Activated B cell treated with CpG ODN at 0.5 μM for 24 hours (primary cell): ENCODE data around the gene CYSLTR2. TPM values are rescaled to one million over a fixed set of nuclear protein-coding genes. Genes with fewer than 3 reads are reported as not detected.

Source experiments
- ATAC-seq: fragments of 200-7000 bp; cut with Tn5 transposase; one replicate; pipeline ENCODE4 v1.10.0; 2021; ENCODE audit warnings: low read depth, mild to moderate bottlenecking, moderate library complexity
- CTCF ChIA-PET: fragments of 350-600 bp; sonication (Branson Sonifier 250); formaldehyde crosslinking; loops from one replicate; lab custom pipeline; 2021; ENCODE audit warnings: antibody characterized with exemption; lab: Charles Lee
- POLR2A ChIA-PET: fragments of 350-600 bp; sonication (Branson Sonifier 250); formaldehyde crosslinking; loops from one replicate; lab custom pipeline; 2021; ENCODE audit warnings: antibody characterized with exemption; lab: Charles Lee
- DNase-seq: peaks from one replicate; pipeline ENCODE4 v3.0.0; 2022
- H3K27ac Mint-ChIP-seq: one replicate; pipeline ENCODE4 v1.8.0; 2020; ENCODE audit warnings: mixed read lengths
- H3K27me3 Mint-ChIP-seq: one replicate; pipeline ENCODE4 v1.8.0; 2021; ENCODE audit warnings: mixed read lengths
- H3K36me3 Mint-ChIP-seq: one replicate; pipeline ENCODE4 v1.8.0; 2021; ENCODE audit warnings: low read depth, mixed read lengths
- H3K4me1 Mint-ChIP-seq: one replicate; pipeline ENCODE4 v1.8.0; 2021; ENCODE audit warnings: mixed read lengths
- H3K4me3 Mint-ChIP-seq: one replicate; pipeline ENCODE4 v1.8.0; 2020; ENCODE audit warnings: mild to moderate bottlenecking, mixed read lengths
- H3K9me3 Mint-ChIP-seq: one replicate; pipeline ENCODE4 v1.8.0; 2020; ENCODE audit warnings: mixed read lengths
- CTCF ChIP-seq: fragments of 200-600 bp; IDR thresholded peaks from one replicate; pipeline ENCODE4 v1.8.0; 2022; ENCODE audit warnings: antibody characterized with exemption, mild to moderate bottlenecking
- intact Hi-C: fragments of 100-400 bp; cut with micrococcal nuclease; formaldehyde crosslinking; loops from one replicate; pipeline ENCODE4 v1.15.1; 2024
- total RNA-seq: library from RNA; stranded (reverse); gene quantifications from 2 replicates; pipeline ENCODE4 v1.2.3, GENCODE V29; 2022

CYSLTR2 gene
- total RNA-seq, 1 donor from 2014 or later, result 0.11 TPM

- intact Hi-C loops, result no loop called here
- no peak for TF ChIP-seq CTCF
- no peak for ATAC-seq
- ChIA-PET CTCF (no interaction called here), POLR2A (no interaction called here)
- Mint-ChIP-seq H3K36me3 (no peaks in the 10 kb centered on the region), H3K27ac (no peak overlapping the region), H3K4me3 (no peak overlapping the region), H3K9me3 (peaks cover 4% of the 10 kb centered on the region), H3K4me1 (no peaks in the 10 kb centered on the region), H3K27me3 (peaks cover 12% of the 10 kb centered on the region)
- DNase-seq, result no peak
Observed at GRCh38 chr13:48710160-48710559, 56.4 kb downstream of the CYSLTR2 start.

- H3K27me3 Mint-ChIP-seq, result peaks cover 12% of the 10 kb centered on the region
Observed at GRCh38 chr13:48712141-48712540, 58.4 kb downstream of the CYSLTR2 start.

GRCh38 chr13:48715977-48716376, 62.2 kb downstream of the CYSLTR2 start:
- no peaks in the 10 kb centered on the region for H3K4me1 Mint-ChIP-seq
- DNase-seq (no peak), ATAC-seq (no peak)
- ChIA-PET POLR2A (no interaction called here), CTCF (no interaction called here)
- no peak overlapping the region for H3K27ac Mint-ChIP-seq
- H3K4me3 Mint-ChIP-seq, result no peak overlapping the region
- no peak for TF ChIP-seq CTCF
- intact Hi-C loops, result no loop called here
- H3K27me3 Mint-ChIP-seq, result peaks cover 8% of the 10 kb centered on the region
- H3K9me3 Mint-ChIP-seq, result peaks cover 28% of the 10 kb centered on the region
- H3K36me3 Mint-ChIP-seq, result peaks cover 4% of the 10 kb centered on the region

More at GRCh38 chr13:48712141-48712540, 58.4 kb downstream of the CYSLTR2 start:
- H3K4me1 Mint-ChIP-seq, result no peaks in the 10 kb centered on the region
- CTCF ChIA-PET, result no interaction called here
- ATAC-seq, result no peak
- no peak overlapping the region for H3K4me3 Mint-ChIP-seq
- no peaks in the 10 kb centered on the region for H3K36me3 Mint-ChIP-seq
- no peak for DNase-seq
- POLR2A ChIA-PET, result no interaction called here
- intact Hi-C loops, result no loop called here
- TF ChIP-seq CTCF, result no peak
- H3K27ac Mint-ChIP-seq, result no peak overlapping the region
- peaks cover 10% of the 10 kb centered on the region for H3K9me3 Mint-ChIP-seq

GRCh38 chr13:48720621-48721020, 66.9 kb downstream of the CYSLTR2 start:
- no peak for DNase-seq
- Mint-ChIP-seq H3K4me3 (no peak overlapping the region), H3K4me1 (no peaks in the 10 kb centered on the region), H3K9me3 (peaks cover 28% of the 10 kb centered on the region), H3K27ac (no peak overlapping the region), H3K27me3 (no peaks in the 10 kb centered on the region), H3K36me3 (peaks cover 4% of the 10 kb centered on the region)
- ATAC-seq, result no peak
- CTCF ChIA-PET, result no interaction called here
- POLR2A ChIA-PET, result no interaction called here
- intact Hi-C loops, result no loop called here
- TF ChIP-seq CTCF, result no peak

GRCh38 chr13:48723168-48723567, 69.4 kb downstream of the CYSLTR2 start:
- Mint-ChIP-seq H3K36me3 (peaks cover under 1% of the 10 kb centered on the region), H3K4me3 (no peak overlapping the region), H3K27me3 (no peaks in the 10 kb centered on the region), H3K9me3 (peaks cover 16% of the 10 kb centered on the region), H3K27ac (no peak overlapping the region), H3K4me1 (no peaks in the 10 kb centered on the region)
- TF ChIP-seq CTCF, result no peak
- ATAC-seq (no peak), DNase-seq (no peak)
- CTCF ChIA-PET, result no interaction called here
- POLR2A ChIA-PET, result no interaction called here
- intact Hi-C loops, result no loop called here
